Heart right ventricle (tissue), 16 donors: Measurements from ENCODE around the gene GDF9. TPM values are rescaled to one million over a fixed set of nuclear protein-coding genes. Genes with fewer than 3 reads are reported as not detected.

ENCODE experiments used
- ATAC-seq, 8 donors: fragments of 200-7000 bp; cut with Tn5 transposase; one replicate each; pipeline ENCODE4 v1.9.1; 2020; ENCODE audit warnings: mild to moderate bottlenecking in 8 of 8, moderate library complexity in 8 of 8, moderate number of reproducible peaks in 1 of 8
- DNase-seq, 2 donors: peaks; one replicate each; pipeline ENCODE4 v3.0.0-alpha.2; 2020
- H3K27ac ChIP-seq, 10 donors: fragments of 200-600 bp; sonication (generic) in 2 of 10; one replicate each; pipeline versions ENCODE4 v1.5.0 to v1.8.0; 2020 to 2022; ENCODE audit warnings: mild to moderate bottlenecking in 3 of 10
- H3K27me3 ChIP-seq, 7 donors: fragments of 200-600 bp; one replicate each; pipeline ENCODE4 v1.8.0; 2021 to 2022; ENCODE audit warnings: mild to moderate bottlenecking in 2 of 7
- H3K36me3 ChIP-seq, 9 donors: fragments of 200-600 bp; sonication (generic) in 1 of 9; one replicate each; pipeline versions ENCODE4 v1.5.0 to v1.8.0; 2020 to 2022; ENCODE audit warnings: mild to moderate bottlenecking in 2 of 9
- H3K4me1 ChIP-seq, 9 donors: fragments of 200-600 bp; sonication (generic) in 1 of 9; one replicate each; pipeline versions ENCODE4 v1.5.0 to v1.8.0; 2020 to 2022; ENCODE audit warnings: mild to moderate bottlenecking in 4 of 9
- H3K4me3 ChIP-seq, 10 donors: fragments of 200-600 bp; sonication (generic) in 2 of 10; one replicate each; pipeline versions ENCODE4 v1.5.0 to v1.8.0; 2020 to 2022; ENCODE audit warnings: mild to moderate bottlenecking in 7 of 10, moderate library complexity in 2 of 10
- H3K9me3 ChIP-seq, 11 donors: fragments of 200-600 bp in 10 of 11; sonication (generic) in 2 of 11; one replicate each; pipeline versions ENCODE4 v1.5.0 to v1.8.0; 2013 to 2022; ENCODE audit warnings: mild to moderate bottlenecking in 2 of 11, control low read depth in 1 of 11, moderate library complexity in 1 of 11
- CTCF ChIP-seq, 9 donors: fragments of 200-600 bp; sonication (generic) in 2 of 9; IDR thresholded peaks; one replicate each; pipeline versions ENCODE4 v1.5.0 to v1.8.0; 2021 to 2022; ENCODE audit warnings: antibody characterized with exemption in 9 of 9, mild to moderate bottlenecking in 5 of 9, moderate library complexity in 1 of 9
- WGBS, 2 donors: extraction: QIAGEN DNeasy Blood & Tissue Kit; methylation state at CpG; one replicate each; pipeline ENCODE4 v1.1.7; 2013; ENCODE audit warnings: inconsistent platforms in 1 of 2; 5-methylcytosine and 5-hydroxymethylcytosine counted together
- intact Hi-C, 10 donors: fragments of 100-400 bp; cut with DNase I; formaldehyde crosslinking; loops; one replicate each; pipeline versions ENCODE4 v1.11.1 to v1.14.2; 2022
- long read RNA-seq, 3 donors: library from polyadenylated mRNA; unstranded; transcript quantifications; one replicate each; pipeline ENCODE4 v2.0.0, GENCODE V29; 2020 to 2021
- polyA plus RNA-seq, 2 donors: library from polyadenylated mRNA; stranded (reverse); fragments of 200-250 nt; gene quantifications; one replicate each; pipeline ENCODE4 v1.2.3, GENCODE V29; 2013
- total RNA-seq, 10 donors: library from RNA; stranded (reverse); fragmentation: NEBNext Ultra II Directional in 3 of 10; extraction: Animal tissue kit (Norgen Biotek cat#: 25700) in 3 of 10; gene quantifications; one replicate each; pipeline versions ENCODE4 v1.2.1 to v1.2.4, GENCODE V29; 2021 to 2023
- donor health status: Arrhythmogenic right ventricular cardiomyopathy.
- donor health status: ischemic (EF 13 %, LVEDD 7.1; RV severe dilation, severe dysfunction).
- donor health status: healthy with polysubstance abuse.
- donor health status: DM: no; HTN: yes; CAD: no.
- donor health status: DM: no; HTN: no; CAD: no.
- donor health status: ischemic (EF 25% LVEDD 6.9; RV normal size, moderate dysfunction).
- donor health status: ischemic (EF 25% LVEDD 5.7; RV mildly dilated, moderate dysfunction).
- donor health status: healthy.
- donor health status: DM: yes; HTN: yes; CAD: no.
- donor health status: Ischemic cardiomyopathy.
- donor health status: ischemic (EF 35%, LVEDD 5.7; RV mildly dilated, moderate dysfunction).
- donor health status: nonischemic (EF 11% LVEDD 7.7; RV severe dilation, severe dysfunction).
- donor health status: DM: yes; HTN: yes; CAD: no.
- donor health status: PGD.
- donor health status: ischemic (EF 29% LVEDD 5.4; RV normal size, mild dysfunction).
- donor health status: nonischemic (EF 23%, LVEDD 6.1; RV moderate dilation, normal function).

GDF9 gene
- total RNA-seq = under 1 TPM; 0.18 to 0.82 (median 0.43) TPM
- under 1 TPM in 1 of 2 donors, not detected in 1; 0.10 TPM for polyA plus RNA-seq
- long read RNA-seq, donor 1 = 0 reads
- long read RNA-seq, donor 2 = 0 reads
- long read RNA-seq, donor 3 = 0 reads

GRCh38 chr5:132866342-132867045 lies at the start of gene GDF9, which contains the start of gene UQCRQ:
Gene GDF9 (minus strand): TSS chr5:132866469. CDS start chr5:132864533, 1,936 bp downstream.
Gene UQCRQ (plus strand): TSS chr5:132866642. CDS start chr5:132866882, 240 bp downstream.
- 0% methylated on average over 55 of the region's 55 CpGs for WGBS, 2 donors
- H3K27ac ChIP-seq = peak within 1 kb of the TSS; percentile 85 to 98 (median 96)
- no peaks in the 10 kb centered on the region for H3K9me3 ChIP-seq
- ATAC-seq = peak; percentile 98 to 100 (median 99)
- peaks cover 5 to 37% (median 23%) of the 10 kb centered on the region in 9 donors for H3K4me1 ChIP-seq
- intact Hi-C loops = loop anchor here in 8 of 10 donors (2.0 to 5.0 kb wide), 2 partner anchors 34 to 36 kb away; partner anchors contain the start of gene SHROOM1 (in 8 of the 8)
- peaks cover 0 to 41% (median 10%) of the 10 kb centered on the region in 9 donors for H3K36me3 ChIP-seq
- H3K4me3 ChIP-seq = peak within 1 kb of the TSS; percentile 55 to 97 (median 84)
- peak; percentile 93 to 99 for DNase-seq
- no peaks in the 10 kb centered on the region for H3K27me3 ChIP-seq
- peak in 6 of 9 donors; percentile 22 to 59 (median 47) for TF ChIP-seq CTCF (IDR thresholded peaks at IDR 0.05)

GRCh38 chr5:132915681-132916080 lies 49.4 kb upstream of the GDF9 start:
- no peak for TF ChIP-seq CTCF (IDR thresholded peaks at IDR 0.05)
- H3K36me3 ChIP-seq = peaks cover 0 to 88% (median 15%) of the 10 kb centered on the region in 9 donors
- H3K4me1 ChIP-seq = peaks cover 0 to 6% (median 0%) of the 10 kb centered on the region in 9 donors
- no peak overlapping the region for H3K4me3 ChIP-seq
- ATAC-seq (peak in 1 of 8 donors; percentile 11), DNase-seq (no peak)
- 90% methylated on average over 5 of the region's 5 CpGs for WGBS, 2 donors
- no peaks in the 10 kb centered on the region for H3K27me3 ChIP-seq
- no peaks in the 10 kb centered on the region for H3K9me3 ChIP-seq
- intact Hi-C loops = no loop called here
- no peak overlapping the region for H3K27ac ChIP-seq

- ATAC-seq (no peak), DNase-seq (no peak)
- Histone ChIP-seq H3K36me3 (peaks cover 0 to 59% (median 14%) of the 10 kb centered on the region in 9 donors), H3K9me3 (no peaks in the 10 kb centered on the region), H3K27ac (no peak overlapping the region), H3K4me1 (peaks cover 0 to 26% (median 4%) of the 10 kb centered on the region in 9 donors), H3K27me3 (no peaks in the 10 kb centered on the region), H3K4me3 (no peak overlapping the region)
- WGBS, 2 donors = 90 to 95% methylated on average over 1 of the region's 1 CpG
- TF ChIP-seq CTCF (IDR thresholded peaks at IDR 0.05) = no peak
- intact Hi-C loops = no loop called here
Observed at GRCh38 chr5:132909702-132910101, 43.4 kb upstream of the GDF9 start.

GRCh38 chr5:132907161-132907560 lies 40.9 kb upstream of the GDF9 start:
- H3K4me1 ChIP-seq = peaks cover 0 to 26% (median 4%) of the 10 kb centered on the region in 9 donors
- WGBS, 2 donors = 96 to 99% methylated on average over 2 of the region's 2 CpGs
- H3K9me3 ChIP-seq = no peaks in the 10 kb centered on the region
- no peak for DNase-seq
- H3K27me3 ChIP-seq = no peaks in the 10 kb centered on the region
- peaks cover 0 to 59% (median 0%) of the 10 kb centered on the region in 9 donors for H3K36me3 ChIP-seq
- TF ChIP-seq CTCF (IDR thresholded peaks at IDR 0.05) = no peak
- no peak overlapping the region for H3K27ac ChIP-seq
- ATAC-seq = no peak
- no peak overlapping the region for H3K4me3 ChIP-seq
- intact Hi-C loops = no loop called here
